ENCODE measurements around the gene MTCH1.
A peak's percentile ranks its signal among the peaks of the same experiment; 100 is the strongest.

Gene MTCH1

GRCh38 chr6:37017606-37018197 is 31.7 kb upstream of the MTCH1 start:
- peak in 4 of 56 donors; percentile 13 to 51 (median 32) for DNase-seq

- DNase-seq: peak in 3 of 56 donors; percentile 4 to 21 (median 17)
Measured at GRCh38 chr6:37016995-37017394, 31.0 kb upstream of the MTCH1 start.

GRCh38 chr6:37015532-37015931 is 29.5 kb upstream of the MTCH1 start:
- DNase-seq: no peak

GRCh38 chr6:37014667-37015066 is 28.7 kb upstream of the MTCH1 start:
- no peak for DNase-seq

- no peak for DNase-seq
Measured at GRCh38 chr6:37013516-37014491, 27.8 kb upstream of the MTCH1 start.

GRCh38 chr6:37011656-37012378 is 25.8 kb upstream of the MTCH1 start:
- DNase-seq: no peak

- DNase-seq: no peak
Measured at GRCh38 chr6:37010402-37010892, 24.5 kb upstream of the MTCH1 start.

- DNase-seq: peak in 1 of 56 donors; percentile 7
Measured at GRCh38 chr6:37008484-37009465, 22.8 kb upstream of the MTCH1 start.

GRCh38 chr6:37007340-37008043 is 21.5 kb upstream of the MTCH1 start:
- peak in 11 of 56 donors; percentile 13 to 54 (median 31) for DNase-seq

- no peak for DNase-seq
Measured at GRCh38 chr6:37006793-37007339, 20.9 kb upstream of the MTCH1 start.

- no peak for DNase-seq
Measured at GRCh38 chr6:37005827-37006567, 20.0 kb upstream of the MTCH1 start.

- DNase-seq: peak in 1 of 56 donors; percentile 12
Measured at GRCh38 chr6:37005061-37005810, 19.2 kb upstream of the MTCH1 start, which contains the start of gene FGD2. Gene FGD2, plus strand, starts transcription at chr6:37005655. Its CDS starts 163 bp downstream, at chr6:37005818.

GRCh38 chr6:37004044-37004980 is 18.3 kb upstream of the MTCH1 start:
- no peak for DNase-seq

- DNase-seq: no peak
Measured at GRCh38 chr6:36999751-37000125, 13.7 kb upstream of the MTCH1 start.

- DNase-seq: peak in 24 of 56 donors; percentile 13 to 59 (median 40)
Measured at GRCh38 chr6:36999061-36999750, 13.2 kb upstream of the MTCH1 start.

GRCh38 chr6:36998723-36999038 is 12.7 kb upstream of the MTCH1 start:
- DNase-seq: peak in 2 of 56 donors; percentile 59 to 69
